Central memory CD4-positive, alpha-beta T cell (primary cell): ENCODE results near the gene PPP1R18.
A peak's percentile ranks its signal among the peaks of the same experiment; 100 is the strongest.
"Not testable (repeated sequence)": the region's sequence is repeated elsewhere in the genome, so short reads cannot be mapped to it uniquely, and the experiment has no call there.

Experiments
- DNase-seq: peaks from one replicate; pipeline ENCODE4 v3.0.0; 2022
- total RNA-seq, 3 experiments: gene quantifications; one replicate each; lab custom pipeline; 2026; lab: John Stamatoyannopoulos, UW

Gene PPP1R18
- total RNA-seq = 86.0 to 293 (median 273) reads per million in 3 experiments

GRCh38 chr6:30686009-30686907 is at the start of gene PPP1R18:
Gene PPP1R18, minus strand, starts transcription at chr6:30686645. Its CDS starts 627 bp downstream, at chr6:30686018.
- DNase-seq = peak; percentile 67

GRCh38 chr6:30735668-30736314 is 49.3 kb upstream of the PPP1R18 start:
- DNase-seq = no peak

- DNase-seq = no peak
These were observed 45.9 kb upstream of the PPP1R18 start for GRCh38 chr6:30732237-30732943.

- DNase-seq = peak; percentile 80
These were observed 44.4 kb upstream of the PPP1R18 start for GRCh38 chr6:30730601-30731435.

GRCh38 chr6:30727920-30728553 is 41.6 kb upstream of the PPP1R18 start:
- DNase-seq = no peak

GRCh38 chr6:30726506-30727413 is 40.3 kb upstream of the PPP1R18 start:
- DNase-seq = no peak

- DNase-seq = no peak
These were observed 39.5 kb upstream of the PPP1R18 start for GRCh38 chr6:30725713-30726505.

- DNase-seq = no peak
These were observed 38.6 kb upstream of the PPP1R18 start for GRCh38 chr6:30724906-30725667.

- DNase-seq = not testable (repeated sequence)
These were observed 37.6 kb upstream of the PPP1R18 start for GRCh38 chr6:30723843-30724741.

- not testable (repeated sequence) for DNase-seq
These were observed 36.9 kb upstream of the PPP1R18 start for GRCh38 chr6:30723159-30723842.

GRCh38 chr6:30722280-30723112 is 36.1 kb upstream of the PPP1R18 start:
- DNase-seq = peak; percentile 79

- DNase-seq = not testable (repeated sequence)
These were observed 35.5 kb upstream of the PPP1R18 start for GRCh38 chr6:30722025-30722279.

- peak; percentile 94 for DNase-seq
These were observed 35.0 kb upstream of the PPP1R18 start for GRCh38 chr6:30721198-30722024.

GRCh38 chr6:30720738-30721197 is 34.3 kb upstream of the PPP1R18 start:
- peak; percentile 41 for DNase-seq
